WI38 (cell line): ENCODE measurements around the gene ACOT9.

ENCODE experiments used
- H3K4me3 ChIP-seq: 2 replicates; pipeline ENCODE4 v1.5.1; 2011; ENCODE audit warnings: low read depth, mild to moderate bottlenecking, control low read depth, low read length
- TF ChIP-seq, protein P1 (sequence below): IDR thresholded peaks from 2 replicates; pipeline ENCODE4 v1.5.1; 2012; ENCODE audit warnings: low read depth, mild to moderate bottlenecking, control low read depth, low read length

Gene ACOT9

DNA sequence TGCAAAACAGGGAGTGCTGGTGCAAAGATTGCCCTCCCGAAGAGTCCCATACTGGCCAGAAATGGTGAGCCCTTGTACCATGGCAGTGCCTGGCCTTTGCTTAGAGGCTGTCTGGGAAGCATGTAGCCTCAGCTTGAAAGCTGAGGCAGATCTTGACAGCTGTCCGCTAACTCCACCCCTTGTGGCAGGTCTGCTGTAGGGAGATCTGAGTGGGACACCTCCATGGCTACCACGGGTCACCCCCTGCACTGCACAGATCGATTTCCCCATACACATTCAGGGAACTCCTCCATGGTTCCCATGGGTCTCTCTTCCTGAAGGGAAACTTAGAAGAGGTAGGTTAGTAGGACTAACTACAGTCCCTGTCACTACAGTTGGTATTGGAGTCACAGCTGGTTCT is 6.1 kb upstream of the ACOT9 start:
- TF ChIP-seq, protein P1, sequence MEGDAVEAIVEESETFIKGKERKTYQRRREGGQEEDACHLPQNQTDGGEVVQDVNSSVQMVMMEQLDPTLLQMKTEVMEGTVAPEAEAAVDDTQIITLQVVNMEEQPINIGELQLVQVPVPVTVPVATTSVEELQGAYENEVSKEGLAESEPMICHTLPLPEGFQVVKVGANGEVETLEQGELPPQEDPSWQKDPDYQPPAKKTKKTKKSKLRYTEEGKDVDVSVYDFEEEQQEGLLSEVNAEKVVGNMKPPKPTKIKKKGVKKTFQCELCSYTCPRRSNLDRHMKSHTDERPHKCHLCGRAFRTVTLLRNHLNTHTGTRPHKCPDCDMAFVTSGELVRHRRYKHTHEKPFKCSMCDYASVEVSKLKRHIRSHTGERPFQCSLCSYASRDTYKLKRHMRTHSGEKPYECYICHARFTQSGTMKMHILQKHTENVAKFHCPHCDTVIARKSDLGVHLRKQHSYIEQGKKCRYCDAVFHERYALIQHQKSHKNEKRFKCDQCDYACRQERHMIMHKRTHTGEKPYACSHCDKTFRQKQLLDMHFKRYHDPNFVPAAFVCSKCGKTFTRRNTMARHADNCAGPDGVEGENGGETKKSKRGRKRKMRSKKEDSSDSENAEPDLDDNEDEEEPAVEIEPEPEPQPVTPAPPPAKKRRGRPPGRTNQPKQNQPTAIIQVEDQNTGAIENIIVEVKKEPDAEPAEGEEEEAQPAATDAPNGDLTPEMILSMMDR, result no peak
- H3K4me3 ChIP-seq, result no peak overlapping the region

DNA sequence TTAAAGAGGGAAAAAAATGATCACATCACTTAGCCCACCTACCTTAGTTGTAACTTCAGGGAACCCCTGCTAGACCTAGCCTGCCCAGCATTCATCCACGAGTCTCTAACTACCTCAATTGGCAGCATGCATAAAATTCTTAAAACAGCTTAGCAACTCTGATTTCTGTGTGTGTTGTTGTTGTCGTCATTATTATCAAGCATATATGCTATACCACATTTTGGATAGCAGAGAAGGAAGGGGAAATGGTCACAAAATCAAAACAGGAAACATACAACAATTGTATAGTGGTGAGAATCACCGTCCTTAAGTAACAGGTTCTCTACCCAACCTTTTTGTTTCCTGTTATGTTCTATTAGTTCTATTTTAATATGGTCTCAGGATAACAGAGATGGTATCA is 2.7 kb upstream of the ACOT9 start:
- TF ChIP-seq, protein P1, result no peak
- H3K4me3 ChIP-seq, result no peak overlapping the region

DNA sequence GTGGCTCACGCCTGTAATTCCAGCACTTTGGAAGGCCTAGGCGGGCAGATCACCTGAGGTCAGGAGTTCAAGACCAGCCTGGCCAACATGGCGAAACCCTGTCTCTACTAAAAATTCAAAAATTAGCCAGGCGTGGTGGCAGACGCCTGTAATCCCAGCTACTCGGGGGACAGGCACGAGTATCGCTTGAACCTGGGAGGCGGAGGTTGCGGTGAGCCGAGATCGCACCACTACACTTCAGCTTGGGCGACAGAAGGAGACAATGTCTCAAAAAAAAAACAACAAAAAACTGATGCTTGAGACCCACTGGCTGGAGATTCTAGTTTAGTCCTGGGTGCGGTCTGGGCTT is 521 bp upstream of the ACOT9 start:
- H3K4me3 ChIP-seq, result 0 out of 2 replicates have a peak overlapping the region, but pooled peaks have one; percentile 73

DNA sequence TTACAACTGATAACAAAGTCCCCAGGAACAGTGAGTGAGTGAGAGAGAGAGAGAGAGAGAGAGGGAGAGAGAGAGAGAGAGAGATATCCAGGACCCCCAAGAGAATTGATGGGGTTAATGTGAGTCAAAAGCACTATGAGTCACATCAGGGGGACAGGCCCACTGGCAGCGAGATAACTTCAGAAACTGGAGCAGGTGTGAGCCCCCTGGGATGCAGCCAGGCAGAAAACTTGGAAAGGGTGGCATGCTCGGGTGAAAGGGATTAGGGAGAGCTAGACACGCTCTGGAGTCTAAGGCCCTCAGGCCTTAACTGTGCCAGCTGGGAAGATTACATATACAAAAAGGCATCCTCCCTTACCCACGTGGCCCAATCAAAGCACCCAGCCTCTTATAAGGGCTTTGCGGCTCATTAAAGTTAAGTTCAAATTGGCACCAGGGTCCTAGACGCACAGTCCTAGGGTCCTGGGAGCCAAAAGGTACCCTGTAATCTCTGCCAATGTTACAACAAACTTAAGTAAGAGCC is 841 bp downstream of the ACOT9 start:
- peak overlapping the region; percentile 73 for H3K4me3 ChIP-seq
- TF ChIP-seq, protein P1, result no peak

DNA sequence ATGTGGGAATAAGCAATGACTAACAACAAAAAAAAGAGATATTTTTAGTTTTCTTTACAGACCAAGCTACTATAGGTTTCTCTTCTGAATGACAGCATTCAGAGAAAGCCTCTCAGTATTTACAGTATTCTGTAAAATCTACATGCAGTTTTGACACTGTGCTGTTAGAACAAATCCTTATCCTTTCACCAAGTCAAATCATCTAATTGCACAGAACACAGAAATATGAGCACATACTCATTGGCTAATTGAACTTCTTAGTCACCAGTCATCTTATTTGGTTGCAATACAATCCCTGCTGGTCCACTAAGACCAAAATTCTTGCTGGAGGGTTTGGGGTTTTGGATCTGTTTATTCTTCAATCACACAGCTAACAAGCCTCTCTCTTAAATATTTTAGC is 5.7 kb downstream of the ACOT9 start:
- H3K4me3 ChIP-seq, result no peak overlapping the region
- TF ChIP-seq, protein P1, result no peak

DNA sequence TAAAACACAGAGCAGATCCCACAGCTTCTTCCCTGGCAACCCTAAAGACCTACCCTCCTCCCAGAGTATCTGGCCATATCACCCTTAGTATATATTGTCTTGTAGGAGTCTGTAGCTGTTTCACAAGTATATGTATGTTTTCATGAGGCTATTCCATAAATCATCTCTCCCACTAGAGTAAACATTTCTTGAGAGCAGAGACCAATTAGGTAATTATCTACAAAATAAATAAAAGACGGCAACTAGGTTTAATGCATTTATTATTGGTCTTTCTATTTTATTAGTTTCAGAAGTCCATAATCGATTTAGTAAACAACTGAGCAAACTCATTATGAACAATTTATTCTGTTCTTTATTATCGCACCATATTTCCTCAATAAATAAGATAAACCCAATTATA is 7.0 kb downstream of the ACOT9 start:
- TF ChIP-seq, protein P1, result no peak
- H3K4me3 ChIP-seq, result no peak overlapping the region

DNA sequence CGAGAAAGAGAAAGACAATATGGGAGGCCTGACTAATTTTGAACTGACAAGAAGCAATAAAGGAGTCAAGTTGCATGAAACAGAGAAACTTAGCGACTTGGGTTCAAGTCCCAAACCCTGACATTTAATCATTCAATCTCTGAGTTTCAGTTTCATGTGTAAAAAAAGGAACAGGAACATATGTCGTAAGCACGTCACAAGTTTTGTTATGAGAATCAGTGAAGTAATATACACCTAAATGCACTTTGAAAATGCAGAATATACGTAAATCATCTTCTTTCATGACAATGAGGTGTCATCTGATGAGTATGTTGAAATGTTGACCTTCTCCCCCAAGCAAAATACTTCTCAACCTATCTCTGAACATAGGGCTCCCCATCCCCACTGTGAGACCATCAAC is 10.4 kb downstream of the ACOT9 start:
- TF ChIP-seq, protein P1, result no peak
- H3K4me3 ChIP-seq, result no peak overlapping the region

DNA sequence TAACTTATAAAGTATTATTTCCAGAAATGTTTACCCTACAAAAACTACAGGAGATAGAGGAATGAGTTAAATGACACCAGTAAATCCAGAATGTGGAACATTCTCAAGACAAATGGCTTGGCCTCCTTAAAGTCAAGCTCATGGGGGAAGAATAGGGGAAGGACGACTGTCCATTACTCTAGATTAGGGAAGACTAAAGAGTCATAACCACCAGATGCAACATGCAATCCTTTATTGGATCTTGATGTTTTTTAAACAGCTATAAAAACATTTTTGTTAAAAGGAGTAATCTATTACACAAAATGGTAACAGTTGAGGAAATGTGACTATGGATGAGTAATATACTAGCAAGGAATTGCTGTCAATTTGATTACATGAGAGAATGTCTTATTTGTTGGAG is 11.1 kb downstream of the ACOT9 start:
- TF ChIP-seq, protein P1, result no peak
- no peak overlapping the region for H3K4me3 ChIP-seq
